Measurements from ENCODE around the gene LGR4.
"Not testable (repeated sequence)": the region's sequence is repeated elsewhere in the genome, so short reads cannot be mapped to it uniquely, and the experiment has no call there.

LGR4 gene

GRCh38 chr11:27459191-27459590 is 13.4 kb downstream of the LGR4 start:
- no peak for DNase-seq (ENCODE audit: low read depth, low spot score)

- no peak for DNase-seq (ENCODE audit: low read depth, low spot score)
Observed at GRCh38 chr11:27458182-27458581, 14.4 kb downstream of the LGR4 start.

GRCh38 chr11:27456795-27457329 is 15.7 kb downstream of the LGR4 start:
- no peak for DNase-seq (ENCODE audit: low read depth, low spot score)

- DNase-seq (ENCODE audit: low read depth, low spot score), result no peak
Observed at GRCh38 chr11:27456140-27456794, 16.3 kb downstream of the LGR4 start.

- DNase-seq (ENCODE audit: low read depth, low spot score), result no peak
Observed at GRCh38 chr11:27455667-27456066, 16.9 kb downstream of the LGR4 start.

- no peak for DNase-seq (ENCODE audit: low read depth, low spot score)
Observed at GRCh38 chr11:27453701-27454100, 18.9 kb downstream of the LGR4 start.

- no peak for DNase-seq (ENCODE audit: low read depth, low spot score)
Observed at GRCh38 chr11:27452147-27452546, 20.4 kb downstream of the LGR4 start.

- DNase-seq (ENCODE audit: low read depth, low spot score), result no peak
Observed at GRCh38 chr11:27451244-27451965, 21.2 kb downstream of the LGR4 start.

- DNase-seq (ENCODE audit: low read depth, low spot score), result not testable (repeated sequence)
Observed at GRCh38 chr11:27448184-27448540, 24.4 kb downstream of the LGR4 start.

- DNase-seq (ENCODE audit: low read depth, low spot score), result no peak
Observed at GRCh38 chr11:27447288-27448183, 25.1 kb downstream of the LGR4 start.

- no peak for DNase-seq (ENCODE audit: low read depth, low spot score)
Observed at GRCh38 chr11:27445625-27446024, 27.0 kb downstream of the LGR4 start.

- DNase-seq (ENCODE audit: low read depth, low spot score), result peak; percentile 98
Observed at GRCh38 chr11:27444801-27445215, 27.8 kb downstream of the LGR4 start.

GRCh38 chr11:27443746-27444507 is 28.7 kb downstream of the LGR4 start:
- peak; percentile 25 for DNase-seq (ENCODE audit: low read depth, low spot score)

GRCh38 chr11:27443227-27443626 is 29.4 kb downstream of the LGR4 start:
- DNase-seq (ENCODE audit: low read depth, low spot score), result no peak

- DNase-seq (ENCODE audit: low read depth, low spot score), result no peak
Observed at GRCh38 chr11:27440090-27440489, 32.5 kb downstream of the LGR4 start.

GRCh38 chr11:27438595-27438981 is 34.0 kb downstream of the LGR4 start:
- DNase-seq (ENCODE audit: low read depth, low spot score), result no peak

GRCh38 chr11:27437829-27438594 is 34.6 kb downstream of the LGR4 start:
- DNase-seq (ENCODE audit: low read depth, low spot score), result no peak

- DNase-seq (ENCODE audit: low read depth, low spot score), result no peak
Observed at GRCh38 chr11:27436916-27437315, 35.7 kb downstream of the LGR4 start.

- no peak for DNase-seq (ENCODE audit: low read depth, low spot score)
Observed at GRCh38 chr11:27433742-27434141, 38.8 kb downstream of the LGR4 start.

- DNase-seq (ENCODE audit: low read depth, low spot score), result no peak
Observed at GRCh38 chr11:27431808-27432207, 40.8 kb downstream of the LGR4 start.

All from iPS DF 19.7 (cell line).